Right kidney (tissue), 1 donor: ENCODE data around the gene ST3GAL4.

Experiments used
- DNase-seq: peaks from one replicate; pipeline ENCODE4 v3.0.0-alpha.2; 2016

ST3GAL4 gene

GRCh38 chr11:126407101-126407521 is 51.6 kb downstream of the ST3GAL4 start:
- DNase-seq, result no peak

- DNase-seq, result no peak
These were observed 52.3 kb downstream of the ST3GAL4 start for GRCh38 chr11:126407682-126408288.

GRCh38 chr11:126408496-126408895 is 53.0 kb downstream of the ST3GAL4 start:
- DNase-seq, result no peak

- no peak for DNase-seq
These were observed 53.6 kb downstream of the ST3GAL4 start for GRCh38 chr11:126408901-126409619.

- DNase-seq, result no peak
These were observed 54.1 kb downstream of the ST3GAL4 start for GRCh38 chr11:126409620-126409985.

GRCh38 chr11:126410649-126411048 is 55.2 kb downstream of the ST3GAL4 start:
- DNase-seq, result no peak

- no peak for DNase-seq
These were observed 56.5 kb downstream of the ST3GAL4 start for GRCh38 chr11:126411971-126412381.

GRCh38 chr11:126413426-126413825 is 57.9 kb downstream of the ST3GAL4 start:
- no peak for DNase-seq

GRCh38 chr11:126413843-126414405 is 58.4 kb downstream of the ST3GAL4 start:
- no peak for DNase-seq

- DNase-seq, result no peak
These were observed 59.1 kb downstream of the ST3GAL4 start for GRCh38 chr11:126414615-126415014.

- DNase-seq, result no peak
These were observed 59.6 kb downstream of the ST3GAL4 start for GRCh38 chr11:126415128-126415527.

- peak; percentile 57 for DNase-seq
These were observed 60.4 kb downstream of the ST3GAL4 start for GRCh38 chr11:126415669-126416420.

- peak; percentile 82 for DNase-seq
These were observed 61.1 kb downstream of the ST3GAL4 start for GRCh38 chr11:126416542-126417090.

- DNase-seq, result no peak
These were observed 61.8 kb downstream of the ST3GAL4 start for GRCh38 chr11:126417091-126417862.

- no peak for DNase-seq
These were observed 63.4 kb downstream of the ST3GAL4 start for GRCh38 chr11:126418887-126419286.

- DNase-seq, result no peak
These were observed 64.6 kb downstream of the ST3GAL4 start for GRCh38 chr11:126419801-126420697.

GRCh38 chr11:126420698-126421256 is 65.3 kb downstream of the ST3GAL4 start:
- DNase-seq, result no peak

GRCh38 chr11:126421271-126421671 is 65.8 kb downstream of the ST3GAL4 start:
- DNase-seq, result no peak

GRCh38 chr11:126422446-126422845 is 67.0 kb downstream of the ST3GAL4 start:
- DNase-seq, result no peak

GRCh38 chr11:126423154-126423553 is 67.7 kb downstream of the ST3GAL4 start:
- no peak for DNase-seq

- no peak for DNase-seq
These were observed 68.3 kb downstream of the ST3GAL4 start for GRCh38 chr11:126423743-126424142.
